PC-3 (cell line): Measurements from ENCODE around the gene DERA.

ENCODE experiments used
- EZH2 ChIP-seq: fragments of 300-600 bp; sonication (generic); IDR thresholded peaks from one replicate; pipeline ENCODE4 v1.6.1; 2017; ENCODE audit warnings: antibody characterized with exemption, mild to moderate bottlenecking, low read length; ENCODE audit not compliant: unreplicated experiment
- EZH2phosphoT487 ChIP-seq: fragments of 300-600 bp; sonication (generic); IDR thresholded peaks from 2 replicates; pipeline ENCODE4 v1.6.1; 2018; ENCODE audit warnings: mild to moderate bottlenecking, antibody characterized with exemption, low read length, borderline replicate concordance
- TF ChIP-seq, protein P1 (sequence below): fragments of 300-600 bp; sonication (generic); conservative IDR thresholded peaks from 2 replicates; pipeline ENCODE4 v1.5.1; 2017; ENCODE audit warnings: antibody characterized with exemption, low read depth, mild to moderate bottlenecking, low read length

DNA sequence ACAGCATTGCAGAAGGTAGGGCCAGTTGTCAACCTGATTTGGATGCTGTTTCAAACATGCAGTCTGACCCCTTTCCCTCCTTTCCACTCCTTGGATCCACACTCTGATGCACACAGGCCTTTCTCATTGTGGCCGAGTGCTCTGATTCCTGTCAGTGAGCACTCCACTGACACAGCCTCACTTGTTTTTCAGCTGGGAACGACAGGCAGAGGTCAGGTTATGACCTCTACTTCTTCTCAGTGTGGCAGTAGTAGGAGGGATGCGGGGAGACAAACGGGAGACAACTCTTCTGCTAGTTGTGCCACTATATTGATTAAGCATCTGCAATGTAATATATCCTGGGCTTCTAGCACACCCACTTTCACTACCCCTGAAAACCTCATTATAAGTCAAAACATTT is 61.8 kb downstream of the DERA start:
- TF ChIP-seq, protein P1, sequence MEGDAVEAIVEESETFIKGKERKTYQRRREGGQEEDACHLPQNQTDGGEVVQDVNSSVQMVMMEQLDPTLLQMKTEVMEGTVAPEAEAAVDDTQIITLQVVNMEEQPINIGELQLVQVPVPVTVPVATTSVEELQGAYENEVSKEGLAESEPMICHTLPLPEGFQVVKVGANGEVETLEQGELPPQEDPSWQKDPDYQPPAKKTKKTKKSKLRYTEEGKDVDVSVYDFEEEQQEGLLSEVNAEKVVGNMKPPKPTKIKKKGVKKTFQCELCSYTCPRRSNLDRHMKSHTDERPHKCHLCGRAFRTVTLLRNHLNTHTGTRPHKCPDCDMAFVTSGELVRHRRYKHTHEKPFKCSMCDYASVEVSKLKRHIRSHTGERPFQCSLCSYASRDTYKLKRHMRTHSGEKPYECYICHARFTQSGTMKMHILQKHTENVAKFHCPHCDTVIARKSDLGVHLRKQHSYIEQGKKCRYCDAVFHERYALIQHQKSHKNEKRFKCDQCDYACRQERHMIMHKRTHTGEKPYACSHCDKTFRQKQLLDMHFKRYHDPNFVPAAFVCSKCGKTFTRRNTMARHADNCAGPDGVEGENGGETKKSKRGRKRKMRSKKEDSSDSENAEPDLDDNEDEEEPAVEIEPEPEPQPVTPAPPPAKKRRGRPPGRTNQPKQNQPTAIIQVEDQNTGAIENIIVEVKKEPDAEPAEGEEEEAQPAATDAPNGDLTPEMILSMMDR: no peak
- TF ChIP-seq EZH2 (no peak), EZH2phosphoT487 (no peak)
